ENCODE measurements around the gene PRR7. TPM values are rescaled to one million over a fixed set of nuclear protein-coding genes. Genes with fewer than 3 reads are reported as not detected.

The PRR7 gene
- total RNA-seq, 1 donor from 2014 or later, result 2.1 TPM

DNA sequence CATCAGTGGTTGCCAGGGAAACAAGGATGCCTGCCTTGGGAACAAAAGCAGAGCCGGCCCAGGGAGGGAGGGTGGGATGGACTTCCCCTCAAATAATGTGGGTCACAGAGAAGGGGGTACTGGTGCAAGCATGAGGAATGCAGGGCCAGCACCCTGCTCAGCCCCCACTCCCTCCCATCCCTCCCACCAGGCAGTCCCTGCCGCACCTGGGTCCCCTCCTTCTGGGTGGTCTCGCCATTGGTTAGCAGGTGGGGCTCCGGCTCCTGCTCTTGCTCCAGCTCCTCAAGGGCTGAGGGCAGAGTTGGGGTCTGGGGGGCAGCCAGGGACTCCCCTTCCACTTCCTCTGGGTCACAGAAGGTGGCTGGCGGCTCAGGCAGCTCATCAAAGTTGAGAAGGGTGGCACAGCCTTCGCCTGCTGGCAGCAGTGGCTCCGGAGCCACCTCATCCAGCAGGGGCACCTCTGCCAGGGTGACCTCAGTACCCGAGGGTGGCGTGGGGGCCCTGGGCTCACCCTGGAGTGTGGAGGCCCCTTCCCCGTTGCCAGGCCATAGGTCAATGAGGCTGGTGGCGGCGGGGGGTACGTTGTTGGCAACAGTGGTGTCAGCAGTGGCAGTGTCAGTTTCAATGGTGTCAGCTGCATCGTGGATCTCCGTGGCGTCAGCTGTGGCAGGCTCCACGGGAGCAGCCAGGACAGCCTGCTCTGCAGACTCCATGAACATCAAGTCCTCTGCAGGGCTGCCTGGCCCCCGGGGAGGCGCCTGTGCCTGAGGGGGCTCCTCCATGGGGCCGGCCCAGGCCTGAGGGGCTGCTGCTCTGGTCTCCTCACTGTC is 11.5 kb downstream of the PRR7 start:
- no peak for DNase-seq
- Histone ChIP-seq H3K4me1 (peaks cover 63% of the 10 kb centered on the region), H3K27ac (replicated peaks) (peak overlapping the region; percentile 36)

DNA sequence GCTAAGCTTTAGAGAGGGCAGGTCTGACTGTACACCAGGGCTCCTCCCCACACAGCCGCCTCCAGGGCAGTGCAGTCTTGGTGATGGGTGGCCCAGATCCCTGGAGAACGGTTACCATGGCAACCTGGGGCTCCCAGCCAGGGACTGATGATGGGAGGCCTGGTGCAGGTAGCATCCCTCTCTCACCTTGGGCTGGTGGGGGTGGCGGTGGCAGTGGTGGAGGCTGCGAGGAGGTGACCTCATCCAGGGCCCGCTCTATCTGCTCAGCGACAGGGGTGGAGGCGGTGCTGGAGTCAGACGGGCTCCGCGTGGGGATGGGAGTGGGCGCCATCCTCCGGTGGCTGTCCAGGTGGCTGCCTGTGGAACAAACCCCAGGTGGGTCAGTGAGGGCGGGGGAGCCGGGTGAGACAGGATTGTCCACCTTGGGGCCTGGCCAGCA is 12.3 kb downstream of the PRR7 start:
- no peak overlapping the region for H3K27ac ChIP-seq (replicated peaks)
- H3K4me3 ChIP-seq, result no peak overlapping the region
- H3K27me3 ChIP-seq (ENCODE audit: low read depth), result peaks cover 16% of the 10 kb centered on the region
- TF ChIP-seq, protein P1, sequence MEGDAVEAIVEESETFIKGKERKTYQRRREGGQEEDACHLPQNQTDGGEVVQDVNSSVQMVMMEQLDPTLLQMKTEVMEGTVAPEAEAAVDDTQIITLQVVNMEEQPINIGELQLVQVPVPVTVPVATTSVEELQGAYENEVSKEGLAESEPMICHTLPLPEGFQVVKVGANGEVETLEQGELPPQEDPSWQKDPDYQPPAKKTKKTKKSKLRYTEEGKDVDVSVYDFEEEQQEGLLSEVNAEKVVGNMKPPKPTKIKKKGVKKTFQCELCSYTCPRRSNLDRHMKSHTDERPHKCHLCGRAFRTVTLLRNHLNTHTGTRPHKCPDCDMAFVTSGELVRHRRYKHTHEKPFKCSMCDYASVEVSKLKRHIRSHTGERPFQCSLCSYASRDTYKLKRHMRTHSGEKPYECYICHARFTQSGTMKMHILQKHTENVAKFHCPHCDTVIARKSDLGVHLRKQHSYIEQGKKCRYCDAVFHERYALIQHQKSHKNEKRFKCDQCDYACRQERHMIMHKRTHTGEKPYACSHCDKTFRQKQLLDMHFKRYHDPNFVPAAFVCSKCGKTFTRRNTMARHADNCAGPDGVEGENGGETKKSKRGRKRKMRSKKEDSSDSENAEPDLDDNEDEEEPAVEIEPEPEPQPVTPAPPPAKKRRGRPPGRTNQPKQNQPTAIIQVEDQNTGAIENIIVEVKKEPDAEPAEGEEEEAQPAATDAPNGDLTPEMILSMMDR (IDR thresholded peaks at IDR 0.05; ENCODE audit: borderline replicate concordance), result no peak
- H3K36me3 ChIP-seq, result peaks cover 26% of the 10 kb centered on the region
- intact Hi-C loops (cut with micrococcal nuclease), result loop anchor here (10.0 kb wide), 1 partner anchor 144 kb away; the partner anchor contains the start of gene MXD3
- H3K4me1 ChIP-seq, result peaks cover 60% of the 10 kb centered on the region
- no peaks in the 10 kb centered on the region for H3K9me3 ChIP-seq (replicated peaks)
- DNase-seq, result no peak

More for the DNA sequence above, 11.5 kb downstream of the PRR7 start:
- Histone ChIP-seq H3K27me3 (ENCODE audit: low read depth) (peaks cover 12% of the 10 kb centered on the region), H3K9me3 (replicated peaks) (no peaks in the 10 kb centered on the region), H3K4me3 (no peak overlapping the region), H3K36me3 (peaks cover 26% of the 10 kb centered on the region)
- TF ChIP-seq, protein P1 (IDR thresholded peaks at IDR 0.05; ENCODE audit: borderline replicate concordance), result no peak
- intact Hi-C loops (cut with micrococcal nuclease), result loop anchor here (10.0 kb wide), 1 partner anchor 143 kb away; the partner anchor contains the start of gene MXD3

DNA sequence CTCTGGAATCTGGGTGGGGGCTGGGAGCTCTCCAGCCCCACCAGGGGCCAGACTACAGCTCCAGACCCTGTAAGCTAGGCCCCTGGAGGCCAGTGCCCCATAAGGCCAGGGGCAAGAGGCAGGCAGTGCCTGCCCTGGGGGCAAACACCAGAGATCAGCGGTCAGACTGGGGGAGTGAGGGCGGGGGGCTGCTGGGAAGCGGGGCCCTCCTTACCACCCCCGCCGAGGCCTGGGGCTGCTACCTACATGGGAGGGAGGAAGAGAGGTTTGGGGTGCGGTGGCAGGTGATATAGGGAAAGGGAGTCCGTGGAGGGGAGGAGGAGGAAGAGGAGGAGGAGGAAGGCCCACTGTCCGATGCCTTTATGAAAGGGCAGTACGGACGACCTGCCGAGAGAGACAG is 12.7 kb downstream of the PRR7 start:
- Histone ChIP-seq H3K4me1 (peaks cover 56% of the 10 kb centered on the region), H3K27me3 (ENCODE audit: low read depth) (peaks cover 20% of the 10 kb centered on the region), H3K36me3 (peaks cover 26% of the 10 kb centered on the region), H3K27ac (replicated peaks) (no peak overlapping the region), H3K4me3 (no peak overlapping the region), H3K9me3 (replicated peaks) (no peaks in the 10 kb centered on the region)
- intact Hi-C loops (cut with micrococcal nuclease), result loop anchor here (10.0 kb wide), 1 partner anchor 145 kb away; the partner anchor contains the start of gene MXD3
- DNase-seq, result no peak
- TF ChIP-seq, protein P1 (IDR thresholded peaks at IDR 0.05; ENCODE audit: borderline replicate concordance), result no peak

DNA sequence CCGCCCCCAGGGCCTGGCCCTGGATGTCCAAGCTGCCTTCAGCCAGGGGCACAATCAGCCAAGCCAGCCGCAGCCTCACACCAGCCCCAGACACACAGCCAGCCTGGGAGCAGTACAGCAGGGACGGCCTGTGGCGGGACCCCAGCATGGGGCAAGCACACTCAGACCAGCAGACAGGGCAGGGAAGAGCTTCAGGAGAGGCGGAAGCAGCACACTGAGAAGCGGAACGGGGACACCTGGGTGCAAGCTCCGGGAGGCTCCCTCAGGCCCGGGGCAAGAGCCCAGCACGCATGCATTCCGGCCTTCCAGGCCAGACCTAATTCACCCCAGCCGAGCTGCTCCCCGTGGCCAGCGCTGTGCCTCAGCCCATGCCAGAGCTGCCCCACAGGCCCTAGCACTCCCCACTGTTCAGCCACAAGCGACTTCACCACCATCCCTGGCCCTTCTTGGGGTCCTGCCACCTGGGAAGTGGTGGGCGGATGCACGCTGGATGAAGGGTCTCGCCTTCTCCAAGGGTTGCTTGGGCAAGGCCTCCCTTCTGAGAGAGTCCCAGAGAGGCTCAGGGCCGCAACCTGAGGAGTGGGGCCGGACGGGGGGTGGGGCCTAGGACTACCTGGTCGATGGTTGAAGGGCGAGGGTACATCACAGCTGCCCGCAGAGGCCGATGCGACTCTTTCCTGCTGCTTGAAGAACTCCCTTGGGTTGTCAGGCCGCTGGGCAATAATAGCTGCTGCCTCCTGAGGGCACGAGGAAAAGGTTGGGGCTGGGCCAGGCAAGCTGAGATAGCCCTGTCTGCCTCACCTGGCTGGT is 13.4 kb downstream of the PRR7 start:
- peaks cover 27% of the 10 kb centered on the region for H3K27me3 ChIP-seq (ENCODE audit: low read depth)
- H3K4me3 ChIP-seq, result no peak overlapping the region
- DNase-seq, result no peak
- peaks cover 52% of the 10 kb centered on the region for H3K4me1 ChIP-seq
- peaks cover 29% of the 10 kb centered on the region for H3K36me3 ChIP-seq
- intact Hi-C loops (cut with micrococcal nuclease), result loop anchor here (10.0 kb wide), 1 partner anchor 145 kb away; the partner anchor contains the start of gene MXD3
- peaks cover 4% of the 10 kb centered on the region for H3K9me3 ChIP-seq (replicated peaks)
- H3K27ac ChIP-seq (replicated peaks), result no peak overlapping the region
- TF ChIP-seq, protein P1 (IDR thresholded peaks at IDR 0.05; ENCODE audit: borderline replicate concordance), result no peak

DNA sequence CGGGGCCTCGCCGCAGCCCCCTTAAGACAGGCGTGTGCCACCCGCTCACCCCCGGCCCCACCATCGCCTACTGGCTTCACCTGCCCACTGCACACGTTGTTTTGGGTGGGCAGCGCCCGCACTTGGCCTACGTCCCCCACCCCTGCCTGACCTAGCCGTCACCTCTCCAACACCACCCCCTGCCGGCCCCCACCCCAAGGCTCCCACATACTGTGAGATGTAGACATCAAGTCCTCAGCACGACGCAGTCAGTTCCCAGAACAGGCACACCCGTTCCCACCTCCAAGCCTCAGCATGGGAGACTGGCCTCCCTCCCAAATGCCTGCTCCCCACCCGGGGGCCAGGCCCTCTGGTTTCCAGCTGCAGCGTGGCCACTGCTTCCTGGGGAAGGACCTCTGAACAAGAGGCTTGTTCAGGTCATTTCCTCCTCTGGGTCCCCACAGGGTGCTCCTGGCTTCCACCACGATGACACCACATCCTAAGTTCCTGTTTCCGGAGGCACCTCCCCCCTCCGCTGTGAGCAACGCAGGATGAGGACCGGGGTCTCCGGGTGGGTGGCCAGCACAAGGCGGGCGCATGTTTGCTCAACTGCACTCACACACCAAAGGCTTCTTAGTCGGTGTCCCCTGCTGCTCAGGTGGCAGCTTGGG is 15.5 kb downstream of the PRR7 start:
- peaks cover 47% of the 10 kb centered on the region for H3K36me3 ChIP-seq
- H3K27me3 ChIP-seq (ENCODE audit: low read depth), result peaks cover 42% of the 10 kb centered on the region
- TF ChIP-seq, protein P1 (IDR thresholded peaks at IDR 0.05; ENCODE audit: borderline replicate concordance), result no peak
- intact Hi-C loops (cut with micrococcal nuclease), result no loop called here
- peak overlapping the region; percentile 90 for H3K27ac ChIP-seq (replicated peaks)
- H3K4me3 ChIP-seq, result peak overlapping the region; percentile 30
- H3K4me1 ChIP-seq, result peaks cover 30% of the 10 kb centered on the region
- peak; percentile 63 for DNase-seq
- H3K9me3 ChIP-seq (replicated peaks), result peaks cover 7% of the 10 kb centered on the region
